ENCODE results near the gene PPP2R3A.
"Not testable (repeated sequence)": the region's sequence is repeated elsewhere in the genome, so short reads cannot be mapped to it uniquely, and the experiment has no call there.

PPP2R3A gene

DNA sequence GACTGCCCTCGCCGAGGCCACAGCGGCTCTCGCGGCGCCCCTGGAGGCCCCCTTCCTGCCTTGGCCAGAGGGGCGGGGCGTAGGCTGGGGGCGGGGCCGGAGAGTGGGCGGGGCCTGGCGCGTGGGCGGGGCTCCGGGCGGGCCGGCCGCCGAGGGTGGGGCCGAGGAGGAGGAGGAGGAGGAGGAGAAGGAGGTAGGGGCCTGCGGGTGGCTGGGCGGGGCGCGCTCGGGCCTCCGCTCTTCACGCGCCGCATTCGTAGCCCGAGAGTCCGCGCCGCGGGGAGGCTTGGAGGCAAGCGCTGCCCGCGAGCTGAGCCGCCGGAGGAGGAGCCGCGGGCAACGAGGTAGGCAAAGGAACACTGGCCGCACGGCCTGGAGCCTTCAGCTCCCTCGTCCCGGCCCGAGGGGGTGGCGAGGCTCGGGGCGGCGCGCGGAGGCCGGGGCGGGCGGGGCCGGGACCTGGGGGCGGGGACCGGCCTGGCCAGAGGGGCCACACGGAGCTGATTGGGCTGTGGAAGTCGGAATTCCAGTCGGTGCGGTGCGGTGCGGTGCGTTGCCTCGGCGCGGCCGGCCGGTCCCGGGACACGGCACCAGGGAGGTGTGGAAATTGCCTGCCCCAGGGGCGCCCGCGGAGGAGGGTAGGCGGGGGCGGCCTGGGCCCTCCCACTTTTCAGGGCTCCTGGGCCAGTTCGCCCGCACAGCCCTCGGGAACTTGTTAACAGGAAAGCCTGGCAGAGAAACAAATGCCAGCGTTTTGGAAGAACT, at the start of gene PPP2R3A:
Gene PPP2R3A, plus strand, starts transcription at position 223 of the 765 bp plus-strand sequence. CDS start 35,771 bp downstream, outside the sequence.
- DNase-seq, result peak; percentile 71

GRCh38 chr3:135916310-135916709, 49.2 kb upstream of the PPP2R3A start:
- no peak for DNase-seq

DNA sequence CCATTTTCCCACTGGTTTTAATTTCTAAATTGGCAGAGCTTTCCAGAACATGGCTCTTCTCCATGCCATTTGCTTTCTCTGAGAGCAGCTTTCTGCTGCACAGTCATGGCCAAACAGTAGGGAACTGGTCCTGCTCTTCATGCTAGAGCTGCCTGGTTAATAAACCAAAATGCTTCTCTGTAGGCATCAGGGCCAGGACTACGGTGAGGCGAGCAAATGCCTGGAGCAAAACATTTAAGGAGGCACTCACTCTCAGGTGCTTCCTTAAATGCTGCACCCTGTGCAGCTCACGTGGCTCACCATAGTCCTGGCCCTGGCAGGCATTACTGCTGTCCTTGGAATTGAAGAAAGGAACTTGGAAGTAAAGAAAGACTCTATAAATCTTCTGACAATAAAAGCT, 48.5 kb upstream of the PPP2R3A start:
- DNase-seq, result no peak

GRCh38 chr3:135917927-135918597, 47.5 kb upstream of the PPP2R3A start:
- no peak for DNase-seq

DNA sequence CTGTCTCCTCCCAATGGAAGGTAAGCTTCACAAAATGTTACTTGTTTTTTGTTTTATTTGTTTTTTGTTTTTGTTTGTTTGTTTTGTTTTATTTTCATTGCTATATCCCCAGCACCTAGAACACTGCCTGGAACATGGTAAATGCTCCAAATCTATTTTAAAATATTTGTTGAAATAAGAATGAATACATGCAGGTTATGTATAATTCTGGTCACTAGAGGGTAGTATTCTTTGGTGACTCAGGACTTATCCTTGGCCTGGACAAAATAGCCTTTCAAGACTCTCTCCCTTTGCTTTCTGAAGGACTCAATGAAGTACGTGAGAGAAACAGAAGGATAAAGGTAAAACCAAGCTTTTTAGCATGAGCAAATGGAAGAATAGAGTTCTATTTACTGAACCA, 46.9 kb upstream of the PPP2R3A start:
- DNase-seq, result peak; percentile 8

DNA sequence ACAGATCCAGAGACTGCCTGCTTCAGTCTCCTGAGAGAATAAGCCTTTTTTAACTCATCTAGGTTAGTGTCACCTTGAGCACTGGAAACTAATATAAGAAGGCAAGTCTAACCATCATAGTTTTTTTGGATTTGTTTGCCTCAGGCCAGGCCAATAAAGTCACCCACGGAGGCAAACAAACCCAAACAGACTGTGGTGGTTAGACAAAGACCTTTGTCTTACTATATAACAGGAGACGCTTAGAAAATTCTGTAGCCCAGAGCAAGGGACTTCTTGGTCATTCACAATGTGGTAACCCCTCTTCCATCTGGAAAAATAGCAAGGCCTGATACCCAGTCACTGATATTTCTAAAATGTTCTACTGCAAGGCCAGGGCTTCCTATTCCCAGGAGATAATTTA, 45.3 kb upstream of the PPP2R3A start:
- DNase-seq, result no peak

DNA sequence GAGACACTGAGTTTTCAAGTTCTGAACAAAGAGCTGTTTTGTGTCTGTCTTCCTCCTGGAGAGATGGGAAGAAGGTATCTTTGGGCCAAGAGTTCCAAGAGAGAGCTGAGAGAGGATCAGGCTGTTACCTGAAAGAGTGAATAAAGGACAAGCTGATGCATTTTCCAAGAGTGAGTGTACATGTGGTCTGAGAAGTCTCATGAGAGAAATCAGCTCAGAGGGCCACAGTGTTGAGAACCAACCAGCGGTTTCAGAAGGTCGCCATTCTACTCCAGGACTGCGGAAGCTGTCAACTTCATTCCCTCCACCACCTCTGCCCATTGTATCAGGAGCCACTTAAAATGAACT, 42.7 kb upstream of the PPP2R3A start:
- no peak for DNase-seq

DNA sequence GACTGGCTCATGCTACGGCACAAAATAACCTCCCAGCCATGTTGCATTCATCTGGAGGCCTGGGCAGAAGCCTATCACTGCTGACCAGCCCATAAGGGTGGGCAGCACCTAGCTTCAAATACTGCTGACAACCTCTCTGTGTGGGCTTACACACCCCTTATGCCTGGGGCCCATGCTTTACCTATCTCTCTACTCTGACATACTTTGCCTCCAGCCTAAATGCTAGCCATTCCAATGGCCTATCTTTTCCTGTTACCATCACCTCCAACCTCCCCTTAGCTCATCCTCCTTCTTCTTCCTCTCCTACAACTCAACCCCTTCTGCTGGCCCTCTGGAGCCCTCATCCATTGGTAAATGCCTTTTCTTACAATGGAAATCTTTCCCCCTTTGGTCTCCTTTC, 41.0 kb upstream of the PPP2R3A start:
- no peak for DNase-seq

DNA sequence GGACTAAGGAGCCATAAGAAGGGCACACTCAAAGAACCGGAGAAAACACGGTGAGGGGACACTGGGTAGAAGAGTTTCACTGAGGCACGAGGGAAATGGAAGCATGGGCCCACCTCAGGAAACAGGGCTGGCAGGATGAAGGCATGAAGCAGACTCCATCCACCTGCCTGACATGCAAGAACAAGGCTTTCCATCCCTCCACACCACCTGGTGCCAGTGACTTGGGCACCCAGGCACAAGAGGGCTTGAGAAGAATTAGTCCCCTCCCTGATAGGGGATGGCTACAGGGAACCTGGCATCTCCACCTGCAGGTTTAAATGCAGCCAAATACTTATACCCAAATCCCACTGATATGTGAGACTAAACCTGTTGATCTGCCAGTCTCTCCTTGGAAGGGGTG, 38.9 kb upstream of the PPP2R3A start:
- no peak for DNase-seq

DNA sequence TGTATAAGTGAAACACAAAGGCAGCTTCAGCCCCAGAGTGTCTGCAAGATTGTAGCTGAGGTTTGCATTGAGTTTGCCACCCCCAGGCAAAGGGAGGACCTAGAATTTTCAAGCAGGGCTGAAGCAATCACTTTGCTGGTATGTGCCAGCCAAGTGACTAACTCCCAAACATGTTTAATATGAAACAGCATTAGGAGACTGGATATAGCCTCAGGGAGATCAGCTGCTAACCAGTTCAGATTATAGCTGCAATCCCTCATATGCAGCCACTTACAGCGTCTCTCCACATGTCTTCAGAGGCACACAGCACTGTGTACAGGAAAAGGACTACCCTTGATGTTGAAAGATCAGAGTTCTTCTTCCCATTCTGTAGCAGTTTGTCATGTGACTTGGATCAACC, 38.4 kb upstream of the PPP2R3A start:
- DNase-seq, result no peak

- no peak for DNase-seq
These were observed 35.9 kb upstream of the PPP2R3A start for GRCh38 chr3:135929670-135930069.

GRCh38 chr3:135930255-135930654, 35.3 kb upstream of the PPP2R3A start:
- DNase-seq, result no peak

DNA sequence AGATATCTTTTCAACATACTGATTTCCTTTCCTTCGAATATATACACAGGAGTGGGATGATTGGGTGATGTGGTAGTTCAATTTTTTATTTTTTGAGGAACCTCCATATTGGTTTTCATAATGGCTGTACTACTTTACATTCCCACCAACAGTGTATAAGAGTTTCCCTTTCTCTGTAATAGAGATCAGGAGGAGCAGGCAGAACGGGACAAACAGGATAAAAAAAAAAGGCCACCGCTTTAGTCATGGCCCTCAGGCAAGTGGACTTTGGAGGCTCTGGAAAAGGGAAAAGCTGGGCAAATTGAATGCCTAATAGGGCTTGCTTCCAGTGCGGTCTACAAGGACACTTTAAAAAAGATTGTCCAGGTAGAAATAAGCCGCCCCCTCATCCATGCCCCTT, 30.4 kb upstream of the PPP2R3A start:
- not testable (repeated sequence) for DNase-seq

GRCh38 chr3:135937766-135938165, 27.8 kb upstream of the PPP2R3A start:
- not testable (repeated sequence) for DNase-seq

DNA sequence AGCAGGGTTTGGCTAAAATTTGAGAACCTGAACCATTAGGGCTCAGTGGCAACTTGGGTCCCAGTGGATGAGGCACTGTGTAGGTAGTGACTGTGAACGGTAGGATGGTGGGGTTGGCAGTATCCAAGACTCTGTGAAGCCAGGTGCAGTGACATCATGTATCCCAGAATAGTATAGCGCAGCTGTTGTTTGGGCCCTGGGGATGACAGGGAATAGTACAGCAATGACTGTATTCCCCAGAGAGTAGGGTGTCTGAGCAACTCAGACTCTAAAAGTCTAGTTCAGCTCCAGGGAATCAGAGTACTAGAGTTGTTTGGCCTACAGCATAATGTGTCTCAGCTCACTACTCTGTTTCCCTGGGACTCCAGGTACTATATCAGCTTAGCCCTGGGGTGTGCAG, 20.7 kb upstream of the PPP2R3A start:
- no peak for DNase-seq

- no peak for DNase-seq
These were observed 14.6 kb upstream of the PPP2R3A start for GRCh38 chr3:135950941-135951340.

- DNase-seq, result no peak
These were observed 1.2 kb upstream of the PPP2R3A start for GRCh38 chr3:135964160-135964955.

DNA sequence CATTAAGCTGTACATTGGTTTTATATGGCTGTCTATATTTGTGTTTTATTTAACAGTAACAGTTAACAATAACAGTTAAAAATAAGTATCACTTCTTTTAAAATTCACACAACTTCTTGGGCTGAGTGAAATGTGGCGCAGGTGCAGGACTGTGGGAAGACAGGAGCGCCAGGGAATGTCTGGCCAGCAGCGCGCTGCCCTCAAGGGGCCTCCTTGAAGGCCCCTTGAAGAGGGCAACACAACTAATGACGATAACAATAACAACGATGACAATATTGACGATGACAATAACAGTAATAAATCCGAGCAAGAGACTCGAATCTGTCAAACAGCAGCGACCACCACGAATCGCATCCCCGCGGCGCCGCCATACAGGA, 411 bp upstream of the PPP2R3A start:
- no peak for DNase-seq

DNA sequence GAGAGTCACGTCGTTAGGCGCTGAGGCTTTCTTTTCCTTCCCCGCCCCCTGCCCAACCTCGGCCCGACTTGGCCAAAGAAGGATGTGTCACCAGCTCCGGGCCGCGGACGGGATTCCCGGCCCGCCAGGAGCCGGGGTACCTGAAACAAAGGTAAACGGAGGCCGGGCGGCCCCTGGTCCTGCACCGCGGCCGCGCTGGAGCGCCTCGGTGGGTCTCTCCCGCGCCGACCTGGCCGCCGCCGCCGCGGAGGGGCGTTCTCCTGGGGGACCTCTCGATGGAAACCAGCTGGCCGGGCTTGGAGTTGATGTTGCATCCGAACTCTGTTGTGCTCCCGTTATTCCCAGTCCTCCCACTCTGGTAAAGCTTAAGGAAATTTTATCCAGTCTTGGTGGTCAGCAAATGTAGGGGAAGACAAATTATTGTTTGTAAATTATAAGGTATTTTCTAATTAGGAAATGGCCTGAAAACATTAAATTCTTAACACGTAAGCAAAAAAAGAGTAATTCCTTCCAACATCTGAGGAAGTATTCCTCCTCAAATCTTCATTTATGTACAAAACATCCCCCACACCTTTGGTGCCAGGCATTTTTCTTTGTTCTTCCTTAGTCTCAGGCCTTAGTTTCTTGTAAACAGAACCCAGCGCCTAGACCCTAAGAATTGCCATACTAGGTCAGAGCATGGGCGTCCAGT, 888 bp downstream of the PPP2R3A start:
- DNase-seq, result no peak

DNA sequence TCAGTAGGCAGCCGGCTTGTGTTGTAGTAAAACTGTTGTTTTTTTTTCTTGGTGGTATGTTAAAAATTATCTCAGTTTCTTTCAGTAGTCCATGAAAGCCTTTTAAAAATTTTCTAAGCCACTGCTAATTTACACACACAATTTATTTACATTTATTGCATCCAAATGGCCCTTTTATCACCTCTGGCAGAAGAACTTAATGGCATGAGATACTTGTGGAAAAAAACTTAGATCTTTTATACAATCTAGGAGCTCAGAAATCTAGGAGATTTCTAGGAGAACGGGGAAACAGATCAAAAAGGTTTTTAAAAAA, 1.4 kb downstream of the PPP2R3A start:
- DNase-seq, result no peak

DNA sequence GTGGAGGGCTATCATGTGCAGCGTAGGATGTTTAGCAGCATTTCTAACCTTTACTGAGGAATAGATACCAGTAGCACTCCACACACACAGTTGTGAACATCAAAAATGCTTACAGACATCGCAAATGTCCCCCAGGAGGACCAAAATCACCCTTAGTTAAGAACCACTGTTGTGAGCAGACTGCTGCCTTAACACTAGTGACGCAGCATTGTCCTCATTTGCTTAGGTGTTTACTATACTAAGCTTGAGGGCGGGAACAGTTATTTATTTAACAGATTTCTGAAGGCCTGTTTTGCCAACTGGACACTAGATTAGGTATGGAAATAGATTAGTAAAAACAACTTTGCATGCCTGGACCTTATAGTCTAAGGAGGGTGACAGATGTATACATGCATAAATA, 2.3 kb downstream of the PPP2R3A start:
- DNase-seq, result no peak

DNA sequence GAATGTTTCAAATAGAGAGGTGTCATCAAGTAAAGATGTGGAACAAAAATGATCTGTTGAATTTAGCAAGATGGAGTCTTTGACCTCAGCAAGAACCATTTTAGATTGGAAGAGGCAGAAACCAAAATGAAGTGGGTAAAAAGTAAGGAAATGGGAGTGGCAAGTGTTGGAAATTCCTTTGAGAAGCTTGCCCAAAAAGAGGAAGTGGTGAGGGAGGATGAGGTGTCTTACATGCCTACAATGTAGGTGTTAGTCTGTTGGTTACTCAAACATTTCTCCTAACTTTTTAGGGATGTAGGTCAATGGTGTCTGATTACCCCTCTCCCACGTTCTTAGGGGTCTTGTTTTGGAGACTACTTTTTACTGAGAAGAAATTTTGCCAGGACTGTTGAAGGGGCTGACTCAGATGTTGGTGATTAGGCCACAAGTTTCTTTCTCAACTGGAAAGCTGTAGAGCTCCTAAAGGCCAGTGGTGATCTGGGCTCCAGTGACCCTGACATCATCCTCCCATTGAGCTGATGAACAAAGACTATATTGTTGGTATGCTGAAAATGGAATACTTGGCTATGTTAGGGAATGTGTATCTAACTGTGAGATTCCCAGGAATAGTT, 5.1 kb downstream of the PPP2R3A start:
- no peak for DNase-seq

DNA sequence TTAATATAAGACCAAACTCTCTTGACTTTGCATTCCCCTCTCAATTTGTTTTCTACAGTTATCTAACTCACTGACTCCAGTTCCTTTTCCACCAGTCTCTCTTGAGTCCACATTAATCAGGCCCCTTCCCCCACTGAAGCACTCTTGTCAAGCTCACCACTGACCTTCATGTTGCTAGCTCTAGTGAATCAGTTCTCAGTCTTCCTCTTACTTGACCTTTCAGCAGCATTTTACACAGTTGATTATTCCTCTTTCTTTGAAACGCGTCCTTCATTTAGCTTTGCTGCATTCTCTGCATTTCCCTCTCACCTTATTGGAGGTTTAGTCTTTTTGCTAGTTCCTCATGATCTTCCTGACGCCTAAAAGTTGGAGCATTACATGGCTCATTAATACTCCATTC, 8.3 kb downstream of the PPP2R3A start:
- DNase-seq, result no peak

All from hematopoietic multipotent progenitor cell treated with erythropoietin and hydrocortisone succinate and interleukin-3 and kit ligand, for 8 days (in vitro differentiated cells).